Neural cell (in vitro differentiated cells): ENCODE data around the gene MS4A6E. TPM values are rescaled to one million over a fixed set of nuclear protein-coding genes. Genes with fewer than 3 reads are reported as not detected.

Source experiments
- H2AFZ ChIP-seq: fragments of 200-600, 300-800 bp; sonication (generic), shearing (Covaris generic); 2 replicates; pipeline ENCODE4 v1.6.0; 2014; ENCODE audit warnings: low read depth, mild to moderate bottlenecking, antibody characterized with exemption, low read length, moderate library complexity
- H3F3A ChIP-seq: fragments of 200-600 bp; shearing (Covaris generic); 2 replicates; pipeline ENCODE4 v1.6.1; 2016; ENCODE audit warnings: mild to moderate bottlenecking, moderate library complexity, mixed read lengths, antibody characterized with exemption, low read length; ENCODE audit not compliant: insufficient read depth, poor library complexity, severe bottlenecking
- H3K27ac ChIP-seq: fragments of 200-600, 300-800 bp; sonication (generic), shearing (Covaris generic); 2 replicates; pipeline ENCODE4 v1.5.1; 2014; ENCODE audit warnings: mild to moderate bottlenecking, low read length, moderate library complexity
- H3K27me3 ChIP-seq: fragments of 300-800, 200-600 bp; sonication (generic), shearing (Covaris generic); 2 replicates; pipeline ENCODE4 v1.6.0; 2014; ENCODE audit warnings: mild to moderate bottlenecking, low read depth, low read length, moderate library complexity; ENCODE audit not compliant: insufficient read depth
- H3K36me3 ChIP-seq: fragments of 300-800, 200-600 bp; sonication (generic), shearing (Covaris generic); 2 replicates; pipeline ENCODE4 v1.5.1; 2014; ENCODE audit warnings: mild to moderate bottlenecking, antibody characterized with exemption, low read length, moderate library complexity; ENCODE audit not compliant: insufficient read depth
- H3K4me2 ChIP-seq: fragments of 300-800, 200-600 bp; sonication (generic), shearing (Covaris generic); 2 replicates; pipeline ENCODE4 v1.6.0; 2014; ENCODE audit warnings: mild to moderate bottlenecking, low read length
- H3K4me3 ChIP-seq: fragments of 300-800, 200-600 bp; sonication (generic), shearing (Covaris generic); 2 replicates; pipeline ENCODE4 v1.5.1; 2014; ENCODE audit warnings: mild to moderate bottlenecking, low read length, moderate library complexity
- H3K79me2 ChIP-seq: fragments of 200-600 bp; shearing (Covaris generic); replicated peaks from 2 replicates; pipeline ENCODE4 v1.6.0; 2014; ENCODE audit warnings: mild to moderate bottlenecking, low read length, moderate library complexity; ENCODE audit not compliant: insufficient read depth
- H3K9ac ChIP-seq: fragments of 300-800, 200-600 bp; sonication (generic), shearing (Covaris generic); 2 replicates; pipeline ENCODE4 v1.6.1; 2016; ENCODE audit warnings: mild to moderate bottlenecking, low read length, mixed read lengths
- H3K9me2 ChIP-seq: fragments of 200-600 bp; shearing (Covaris generic); 2 replicates; pipeline ENCODE4 v1.6.1; 2016; ENCODE audit warnings: mild to moderate bottlenecking, low read length, mixed read lengths; ENCODE audit not compliant: insufficient read depth
- H3K9me3 ChIP-seq: fragments of 200-600, 300-800 bp; sonication (generic), shearing (Covaris generic); 2 replicates; pipeline ENCODE4 v1.6.1; 2016; ENCODE audit warnings: mild to moderate bottlenecking, mixed run types, low read length, moderate library complexity, mixed read lengths
- H4K20me1 ChIP-seq: fragments of 200-600 bp; shearing (Covaris generic); 2 replicates; pipeline ENCODE4 v1.6.1; 2016; ENCODE audit warnings: mild to moderate bottlenecking, mixed run types; ENCODE audit not compliant: insufficient read depth
- CTCF ChIP-seq: fragments of 450-650 bp; IDR thresholded peaks from 2 replicates; pipeline ENCODE4 v1.5.1; 2014; ENCODE audit warnings: antibody characterized with exemption, mild to moderate bottlenecking, moderate library complexity; ENCODE audit not compliant: poor library complexity, severe bottlenecking
- EP300 ChIP-seq: fragments of 450-650 bp; conservative IDR thresholded peaks from 2 replicates; pipeline ENCODE4 v1.6.1; 2014; ENCODE audit warnings: antibody characterized with exemption, mild to moderate bottlenecking, moderate library complexity; ENCODE audit not compliant: poor library complexity, severe bottlenecking
- EZH2 ChIP-seq: fragments of 200-600, 300-800 bp; shearing (Covaris generic), sonication (generic); IDR thresholded peaks from 2 replicates; pipeline ENCODE4 v1.6.1; 2014; ENCODE audit warnings: antibody characterized with exemption, low read length, borderline replicate concordance, mild to moderate bottlenecking; ENCODE audit not compliant: insufficient read depth, poor library complexity, severe bottlenecking
- MXI1 ChIP-seq: fragments of 450-650 bp; conservative IDR thresholded peaks from 2 replicates; pipeline ENCODE4 v1.6.1; 2014; ENCODE audit warnings: antibody characterized with exemption, mild to moderate bottlenecking; ENCODE audit not compliant: poor library complexity, severe bottlenecking
- POLR2AphosphoS5 ChIP-seq: IDR thresholded peaks from 2 replicates; pipeline ENCODE4 v1.6.1; 2012
- RAD21 ChIP-seq: fragments of 450-650 bp; conservative IDR thresholded peaks from 2 replicates; pipeline ENCODE4 v1.6.1; 2014; ENCODE audit warnings: antibody characterized with exemption, mild to moderate bottlenecking, moderate library complexity
- REST ChIP-seq: IDR thresholded peaks from 2 replicates; pipeline ENCODE4 v1.6.1; 2012; ENCODE audit warnings: borderline replicate concordance
- SMC3 ChIP-seq: fragments of 450-650 bp; conservative IDR thresholded peaks from 2 replicates; pipeline ENCODE4 v1.6.1; 2014; ENCODE audit warnings: antibody characterized with exemption, mild to moderate bottlenecking, moderate library complexity; ENCODE audit not compliant: poor library complexity
- TAF1 ChIP-seq: IDR thresholded peaks from 2 replicates; pipeline ENCODE4 v1.6.1; 2012; ENCODE audit warnings: low read depth
- polyA plus RNA-seq: library from polyadenylated mRNA; depleted of rRNA; stranded (reverse); fragments of >200 nt; gene quantifications from 2 replicates; pipeline ENCODE4 v1.2.3, GENCODE V29; 2014

The MS4A6E gene
- polyA plus RNA-seq, 1 donor from 2014 or later = not detected

GRCh38 chr11:60389279-60389910, 62.3 kb downstream of the MS4A6E start:
- Histone ChIP-seq H3K27me3 (no peaks in the 10 kb centered on the region), H3K9ac (no peak overlapping the region), H4K20me1 (no peaks in the 10 kb centered on the region), H3K4me2 (no peak overlapping the region), H3F3A (no peaks in the 10 kb centered on the region), H3K9me3 (no peaks in the 10 kb centered on the region), H3K27ac (no peak overlapping the region), H3K9me2 (no peaks in the 10 kb centered on the region), H3K36me3 (no peaks in the 10 kb centered on the region), H3K4me3 (no peak overlapping the region), H3K79me2 (no peaks in the 10 kb centered on the region), H2AFZ (no peak overlapping the region)
- TF ChIP-seq TAF1 (no peak), REST (no peak), EZH2 (no peak), POLR2AphosphoS5 (no peak), MXI1 (no peak), EP300 (no peak), RAD21 (no peak), CTCF (no peak), SMC3 (no peak)

- TF ChIP-seq EP300 (no peak), TAF1 (no peak), POLR2AphosphoS5 (no peak), RAD21 (no peak), MXI1 (no peak), SMC3 (no peak), EZH2 (no peak), REST (no peak), CTCF (no peak)
- Histone ChIP-seq H3K4me3 (no peak overlapping the region), H3K9me3 (no peaks in the 10 kb centered on the region), H3K27me3 (no peaks in the 10 kb centered on the region), H3K9me2 (no peaks in the 10 kb centered on the region), H4K20me1 (no peaks in the 10 kb centered on the region), H2AFZ (no peak overlapping the region), H3K27ac (no peak overlapping the region), H3K4me2 (no peak overlapping the region), H3K36me3 (no peaks in the 10 kb centered on the region), H3F3A (no peaks in the 10 kb centered on the region), H3K9ac (no peak overlapping the region), H3K79me2 (no peaks in the 10 kb centered on the region)
Measured at GRCh38 chr11:60390419-60390818, 63.4 kb downstream of the MS4A6E start.
